T-helper 2 cell treated with Interferon-gamma antibody and Interleukin-4, amounts not matched to agents 5 μg/mL and 100 μg/mL, for 36 hours (primary cell): ENCODE data around the gene LRRC46.

Experiments used
- DNase-seq: peaks from one replicate; pipeline ENCODE4 v3.0.0; 2021; ENCODE audit warnings: low spot score
- H3K27ac Mint-ChIP-seq: one replicate; pipeline ENCODE4 v1.8.0; 2021; ENCODE audit warnings: mild to moderate bottlenecking, mixed read lengths
- H3K27me3 Mint-ChIP-seq: one replicate; pipeline ENCODE4 v1.8.0; 2021; ENCODE audit warnings: low read depth, mixed read lengths
- H3K36me3 Mint-ChIP-seq: one replicate; pipeline ENCODE4 v1.8.0; 2021; ENCODE audit warnings: low read depth, mixed read lengths
- H3K4me1 Mint-ChIP-seq: one replicate; pipeline ENCODE4 v1.8.0; 2021; ENCODE audit warnings: low read depth, mixed read lengths
- H3K4me3 Mint-ChIP-seq: one replicate; pipeline ENCODE4 v1.8.0; 2022; ENCODE audit warnings: mild to moderate bottlenecking, moderate library complexity, mixed read lengths
- H3K9me3 Mint-ChIP-seq: one replicate; pipeline ENCODE4 v1.8.0; 2021; ENCODE audit warnings: mixed read lengths

The LRRC46 gene

DNA sequence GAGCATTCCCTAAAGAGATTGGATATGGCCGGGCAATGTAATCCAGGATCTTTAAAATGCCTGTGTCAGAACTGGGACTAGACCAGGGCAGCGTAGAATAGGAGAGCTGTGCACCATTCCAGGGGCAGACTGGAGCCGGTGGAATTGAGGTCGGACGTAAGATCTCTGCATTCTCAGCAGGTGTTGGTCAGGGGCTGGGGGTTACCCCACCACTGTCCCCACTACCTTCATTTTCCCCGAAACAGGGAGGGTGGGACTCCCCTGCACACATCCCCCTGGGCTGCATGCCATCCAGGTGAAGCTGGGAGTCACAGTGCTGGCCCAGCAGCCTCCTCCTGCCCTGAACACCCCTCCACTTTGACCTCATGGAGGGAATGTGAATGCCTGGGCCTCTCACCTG lies 27.7 kb upstream of the LRRC46 start:
- Mint-ChIP-seq H3K9me3 (no peaks in the 10 kb centered on the region), H3K4me1 (no peaks in the 10 kb centered on the region), H3K27ac (no peak overlapping the region), H3K36me3 (peaks cover 14% of the 10 kb centered on the region), H3K4me3 (no peak overlapping the region), H3K27me3 (peaks cover 2% of the 10 kb centered on the region)
- no peak for DNase-seq

DNA sequence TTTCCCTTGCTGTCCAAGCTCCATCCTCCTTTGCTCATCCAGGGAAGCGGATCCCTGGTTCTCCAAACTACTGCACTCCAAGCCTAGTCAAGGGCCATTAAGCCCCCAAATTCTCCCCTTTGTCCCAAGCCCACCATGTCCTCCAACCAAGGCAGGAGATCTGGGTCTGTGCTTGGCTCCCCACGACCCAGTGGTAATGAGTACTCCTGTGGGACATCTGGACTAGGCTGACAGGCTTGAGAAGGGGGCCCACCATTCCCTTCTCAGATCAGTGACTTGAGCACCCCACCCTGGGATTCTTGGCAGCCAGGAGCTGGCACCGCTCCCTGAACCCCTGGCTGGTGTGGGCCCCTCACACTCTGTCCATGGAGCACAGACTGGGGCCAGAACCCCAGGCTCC lies 27.0 kb upstream of the LRRC46 start:
- Mint-ChIP-seq H3K36me3 (peaks cover 14% of the 10 kb centered on the region), H3K9me3 (no peaks in the 10 kb centered on the region), H3K4me1 (no peaks in the 10 kb centered on the region), H3K4me3 (no peak overlapping the region), H3K27ac (no peak overlapping the region), H3K27me3 (peaks cover 2% of the 10 kb centered on the region)
- DNase-seq, result no peak

GRCh38 chr17:47806026-47806912 lies 25.2 kb upstream of the LRRC46 start:
- no peak overlapping the region for H3K4me3 Mint-ChIP-seq
- H3K27ac Mint-ChIP-seq, result no peak overlapping the region
- H3K36me3 Mint-ChIP-seq, result peaks cover 21% of the 10 kb centered on the region
- peaks cover 2% of the 10 kb centered on the region for H3K27me3 Mint-ChIP-seq
- DNase-seq, result no peak
- no peaks in the 10 kb centered on the region for H3K4me1 Mint-ChIP-seq
- H3K9me3 Mint-ChIP-seq, result no peaks in the 10 kb centered on the region

GRCh38 chr17:47806913-47807255 lies 24.6 kb upstream of the LRRC46 start:
- no peaks in the 10 kb centered on the region for H3K4me1 Mint-ChIP-seq
- peaks cover 2% of the 10 kb centered on the region for H3K27me3 Mint-ChIP-seq
- no peak for DNase-seq
- no peak overlapping the region for H3K4me3 Mint-ChIP-seq
- H3K27ac Mint-ChIP-seq, result no peak overlapping the region
- peaks cover 26% of the 10 kb centered on the region for H3K36me3 Mint-ChIP-seq
- H3K9me3 Mint-ChIP-seq, result no peaks in the 10 kb centered on the region

DNA sequence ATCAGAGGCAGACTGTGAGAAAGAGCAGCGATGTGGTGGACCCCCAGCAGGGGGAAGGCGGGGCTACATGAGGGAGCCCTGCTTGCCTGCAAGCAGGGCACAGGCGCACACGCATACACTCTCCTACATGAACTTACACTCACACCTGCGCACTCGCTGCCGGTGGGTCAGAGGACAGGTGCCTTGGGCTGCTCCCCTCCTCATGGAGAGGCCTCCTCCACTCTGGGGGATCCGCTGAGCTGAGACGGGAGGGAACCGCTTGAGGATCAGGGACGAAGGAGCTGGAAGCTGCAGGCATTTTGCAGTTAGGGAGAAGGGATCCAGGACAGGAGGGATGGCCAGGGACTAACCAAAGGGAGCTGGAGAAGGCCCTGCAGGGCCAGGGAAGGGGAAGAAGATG lies 24.0 kb upstream of the LRRC46 start:
- Mint-ChIP-seq H3K4me1 (no peaks in the 10 kb centered on the region), H3K27ac (no peak overlapping the region), H3K27me3 (peaks cover 2% of the 10 kb centered on the region), H3K4me3 (no peak overlapping the region), H3K36me3 (peaks cover 28% of the 10 kb centered on the region), H3K9me3 (no peaks in the 10 kb centered on the region)
- no peak for DNase-seq

GRCh38 chr17:47808036-47808829 lies 23.2 kb upstream of the LRRC46 start:
- H3K27me3 Mint-ChIP-seq, result peaks cover 2% of the 10 kb centered on the region
- no peaks in the 10 kb centered on the region for H3K9me3 Mint-ChIP-seq
- H3K36me3 Mint-ChIP-seq, result peaks cover 33% of the 10 kb centered on the region
- H3K27ac Mint-ChIP-seq, result no peak overlapping the region
- no peak overlapping the region for H3K4me3 Mint-ChIP-seq
- DNase-seq, result no peak
- no peaks in the 10 kb centered on the region for H3K4me1 Mint-ChIP-seq

GRCh38 chr17:47808830-47809480 lies 22.5 kb upstream of the LRRC46 start:
- Mint-ChIP-seq H3K27me3 (peaks cover 2% of the 10 kb centered on the region), H3K9me3 (no peaks in the 10 kb centered on the region), H3K27ac (no peak overlapping the region)

DNA sequence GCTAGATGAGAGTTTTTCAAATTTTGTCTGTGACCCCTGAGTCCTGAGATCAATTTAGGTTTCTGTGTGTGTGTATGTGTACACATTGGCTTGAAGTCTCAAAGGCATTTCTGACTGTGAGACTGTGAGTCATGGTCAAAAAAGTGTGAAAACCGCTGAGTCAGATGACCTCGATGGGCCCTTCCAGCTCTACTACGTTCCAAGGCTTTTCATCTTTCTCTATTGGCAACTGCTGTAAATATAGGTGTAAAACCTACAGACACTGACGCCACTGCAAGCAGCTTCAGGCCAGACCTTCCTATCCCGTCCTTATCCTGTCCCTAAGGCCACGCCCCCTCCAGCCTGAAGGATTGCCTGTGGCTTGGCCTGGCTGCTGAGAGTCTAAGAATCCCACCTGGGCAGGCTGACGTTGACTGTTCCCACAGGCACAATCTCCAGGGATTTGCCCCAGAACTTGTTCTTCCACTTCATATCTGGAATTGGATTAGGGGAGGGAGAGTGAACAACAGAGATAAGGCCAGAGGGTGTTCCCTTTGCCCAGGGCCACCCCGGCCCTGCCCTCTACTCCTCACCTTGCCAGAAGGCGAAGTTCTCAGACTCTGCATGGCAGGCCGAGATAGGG lies 21.2 kb upstream of the LRRC46 start:
- H3K27ac Mint-ChIP-seq, result no peak overlapping the region
- H3K27me3 Mint-ChIP-seq, result no peaks in the 10 kb centered on the region
- H3K36me3 Mint-ChIP-seq, result peaks cover 36% of the 10 kb centered on the region
- no peaks in the 10 kb centered on the region for H3K9me3 Mint-ChIP-seq
- DNase-seq, result no peak
- no peak overlapping the region for H3K4me3 Mint-ChIP-seq
- H3K4me1 Mint-ChIP-seq, result no peaks in the 10 kb centered on the region

More at GRCh38 chr17:47808830-47809480, 22.5 kb upstream of the LRRC46 start:
- H3K4me3 Mint-ChIP-seq, result no peak overlapping the region
- DNase-seq, result no peak
- H3K36me3 Mint-ChIP-seq, result peaks cover 33% of the 10 kb centered on the region
- H3K4me1 Mint-ChIP-seq, result no peaks in the 10 kb centered on the region

GRCh38 chr17:47810901-47811635 lies 20.4 kb upstream of the LRRC46 start:
- peaks cover 38% of the 10 kb centered on the region for H3K36me3 Mint-ChIP-seq
- H3K4me3 Mint-ChIP-seq, result no peak overlapping the region
- no peak for DNase-seq
- H3K27me3 Mint-ChIP-seq, result no peaks in the 10 kb centered on the region
- H3K27ac Mint-ChIP-seq, result no peak overlapping the region
- no peaks in the 10 kb centered on the region for H3K4me1 Mint-ChIP-seq
- H3K9me3 Mint-ChIP-seq, result no peaks in the 10 kb centered on the region

DNA sequence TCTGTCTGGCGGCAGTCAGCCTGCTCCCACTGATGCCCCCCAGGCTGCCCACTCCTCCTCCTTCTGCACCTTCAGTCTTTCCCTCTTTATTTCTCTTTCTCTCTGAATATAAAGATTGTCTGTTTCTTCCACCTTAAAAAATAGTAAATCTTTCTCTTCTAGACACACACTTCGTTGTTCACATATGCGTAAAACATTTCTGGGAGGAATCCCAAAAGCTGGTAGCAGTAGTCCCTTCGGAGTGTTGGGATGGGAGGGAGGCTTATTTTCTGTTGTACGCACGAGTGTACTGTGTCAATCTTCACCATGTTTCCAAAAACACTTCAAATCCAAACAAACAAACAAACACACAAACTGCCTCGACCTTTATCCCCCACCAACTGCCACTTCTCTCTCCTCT lies 19.8 kb upstream of the LRRC46 start:
- Mint-ChIP-seq H3K27me3 (no peaks in the 10 kb centered on the region), H3K36me3 (peaks cover 39% of the 10 kb centered on the region), H3K4me1 (no peaks in the 10 kb centered on the region), H3K4me3 (no peak overlapping the region), H3K9me3 (no peaks in the 10 kb centered on the region), H3K27ac (no peak overlapping the region)
- no peak for DNase-seq

GRCh38 chr17:47812146-47812920 lies 19.1 kb upstream of the LRRC46 start:
- Mint-ChIP-seq H3K4me1 (no peaks in the 10 kb centered on the region), H3K4me3 (no peak overlapping the region), H3K27ac (no peak overlapping the region), H3K9me3 (no peaks in the 10 kb centered on the region), H3K36me3 (peaks cover 36% of the 10 kb centered on the region), H3K27me3 (no peaks in the 10 kb centered on the region)
- no peak for DNase-seq

- peaks cover 34% of the 10 kb centered on the region for H3K36me3 Mint-ChIP-seq
- H3K4me3 Mint-ChIP-seq, result no peak overlapping the region
- H3K27ac Mint-ChIP-seq, result no peak overlapping the region
- no peaks in the 10 kb centered on the region for H3K27me3 Mint-ChIP-seq
- no peaks in the 10 kb centered on the region for H3K9me3 Mint-ChIP-seq
- no peak for DNase-seq
- H3K4me1 Mint-ChIP-seq, result no peaks in the 10 kb centered on the region
Measured at GRCh38 chr17:47813077-47813476, 18.4 kb upstream of the LRRC46 start.
